RWPE1 (cell line): ENCODE results near the gene DUSP7.
"Not testable (repeated sequence)": the region's sequence is repeated elsewhere in the genome, so short reads cannot be mapped to it uniquely, and the experiment has no call there.

Experiments used
- CTCF ChIA-PET: fragments of 350-600 bp; sonication (Branson Sonifier 250); formaldehyde crosslinking; extraction: SDS; loops from one replicate; lab custom pipeline; 2021; lab: Yijun Ruan, JAX
- POLR2A ChIA-PET: fragments of 400-600 bp; formaldehyde crosslinking; extraction: SDS; loops from one replicate; lab custom pipeline; 2020; ENCODE audit warnings: antibody characterized with exemption; ENCODE audit not compliant: low non-redundant PET; lab: Yijun Ruan, JAX
- DNase-seq: peaks from one replicate; pipeline ENCODE4 v3.0.0; 2012; ENCODE audit warnings: low spot score
- H3K27ac ChIP-seq: fragments of 450-650 bp; 2 replicates; pipeline ENCODE4 v1.5.1; 2017
- CTCF ChIP-seq: fragments of 450-650 bp; conservative IDR thresholded peaks from 2 replicates; pipeline ENCODE4 v1.5.1; 2017; ENCODE audit warnings: low read depth, mild to moderate bottlenecking

The DUSP7 gene

GRCh38 chr3:52036222-52036694, 20.1 kb downstream of the DUSP7 start:
- CTCF ChIA-PET = interaction anchor here (0.6 to 1.2 kb wide), 3 partner anchors 17 to 42 kb away, joined by 4 to 5 read pairs (median 4); no protein-coding TSS in a partner anchor
- POLR2A ChIA-PET = interaction anchor here (2.0 kb wide), 1 partner anchor 10 kb away, joined by 4 read pairs; no protein-coding TSS in a partner anchor
- no peak for TF ChIP-seq CTCF
- DNase-seq = no peak
- peak overlapping the region; percentile 100 for H3K27ac ChIP-seq

GRCh38 chr3:52034651-52035050, 21.7 kb downstream of the DUSP7 start:
- TF ChIP-seq CTCF = no peak
- H3K27ac ChIP-seq = peak overlapping the region; percentile 100
- no peak for DNase-seq
- CTCF ChIA-PET = no interaction called here
- POLR2A ChIA-PET = no interaction called here

GRCh38 chr3:52034212-52034611, 22.2 kb downstream of the DUSP7 start:
- TF ChIP-seq CTCF = no peak
- ChIA-PET POLR2A (no interaction called here), CTCF (no interaction called here)
- H3K27ac ChIP-seq = peak overlapping the region; percentile 100
- no peak for DNase-seq

GRCh38 chr3:52033748-52034147, 22.6 kb downstream of the DUSP7 start:
- H3K27ac ChIP-seq = peak overlapping the region; percentile 100
- POLR2A ChIA-PET, DNase-seq: not testable (repeated sequence)
- CTCF ChIA-PET = interaction anchor here (0.7 kb wide), 1 partner anchor 186 kb away, joined by 3 read pairs; no protein-coding TSS in a partner anchor

GRCh38 chr3:52032702-52033408, 23.5 kb downstream of the DUSP7 start:
- no peak for TF ChIP-seq CTCF
- ChIA-PET CTCF (interaction anchor here (0.5 kb wide), 1 partner anchor 25 kb away, joined by 4 read pairs; no protein-coding TSS in a partner anchor), POLR2A (no interaction called here)
- DNase-seq = no peak
- peak overlapping the region; percentile 100 for H3K27ac ChIP-seq

- ChIA-PET CTCF (no interaction called here), POLR2A (no interaction called here)
- TF ChIP-seq CTCF = no peak
These were observed 24.5 kb downstream of the DUSP7 start for GRCh38 chr3:52031896-52032295.

More at GRCh38 chr3:52031896-52032295, 24.5 kb downstream of the DUSP7 start:
- no peak for DNase-seq
- H3K27ac ChIP-seq = peak overlapping the region; percentile 100
